PFSK-1 (cell line): ENCODE results near the gene PAX8.

Experiments used
- FOXP2 ChIP-seq: optimal IDR thresholded peaks from 2 replicates; pipeline ENCODE3; 2011; ENCODE audit warnings: borderline replicate concordance, control low read depth, inconsistent platforms; ENCODE audit not compliant: insufficient read depth; ENCODE audit errors: extremely low read length, extremely low read depth
- POLR2AphosphoS5 ChIP-seq: IDR thresholded peaks from 2 replicates; pipeline ENCODE4 v1.6.1; 2012; ENCODE audit warnings: low read depth, mild to moderate bottlenecking, control low read depth, low read length, moderate library complexity
- SIN3A ChIP-seq: IDR thresholded peaks from 2 replicates; pipeline ENCODE4 v1.6.1; 2012; ENCODE audit warnings: mild to moderate bottlenecking, low read length, moderate library complexity, borderline replicate concordance; ENCODE audit not compliant: insufficient read depth
- TAF1 ChIP-seq: IDR thresholded peaks from 2 replicates; pipeline ENCODE4 v1.6.1; 2012; ENCODE audit warnings: low read length, control low read depth, borderline replicate concordance; ENCODE audit not compliant: insufficient read depth
- TF ChIP-seq, protein P1 (sequence below), 2 experiments: IDR thresholded peaks; 2 replicates each; pipeline versions ENCODE4 v1.6.1 to v1.8.0; 2011 to 2012; ENCODE audit warnings: low read depth in 2 of 2, low read length in 2 of 2, control low read depth in 1 of 2, inconsistent platforms in 1 of 2, mild to moderate bottlenecking in 1 of 2, moderate library complexity in 1 of 2; ENCODE audit not compliant: insufficient read depth in 1 of 2

DNA sequence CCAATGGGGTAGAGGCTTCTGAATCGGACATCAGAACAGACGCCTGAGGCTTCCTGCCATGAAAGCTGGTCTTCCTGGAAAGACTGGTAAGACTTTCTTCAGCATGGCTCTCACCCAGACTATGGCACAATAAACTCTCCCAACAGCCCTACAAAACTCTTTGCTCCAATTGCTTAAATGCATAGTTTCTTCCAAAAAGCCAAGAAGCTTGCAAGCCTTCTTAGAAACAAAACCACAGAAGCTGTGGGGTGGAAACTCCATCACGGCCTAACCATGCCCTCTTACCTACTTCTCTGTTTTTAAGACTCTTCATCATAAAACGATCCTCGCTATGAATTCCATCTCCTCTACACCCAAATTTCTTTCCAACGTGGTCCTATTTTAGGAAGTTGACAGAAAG, 48.2 kb downstream of the PAX8 start:
- no peak for TF ChIP-seq POLR2AphosphoS5
- TF ChIP-seq TAF1, result no peak
- TF ChIP-seq FOXP2, result no peak
- TF ChIP-seq, protein P1, sequence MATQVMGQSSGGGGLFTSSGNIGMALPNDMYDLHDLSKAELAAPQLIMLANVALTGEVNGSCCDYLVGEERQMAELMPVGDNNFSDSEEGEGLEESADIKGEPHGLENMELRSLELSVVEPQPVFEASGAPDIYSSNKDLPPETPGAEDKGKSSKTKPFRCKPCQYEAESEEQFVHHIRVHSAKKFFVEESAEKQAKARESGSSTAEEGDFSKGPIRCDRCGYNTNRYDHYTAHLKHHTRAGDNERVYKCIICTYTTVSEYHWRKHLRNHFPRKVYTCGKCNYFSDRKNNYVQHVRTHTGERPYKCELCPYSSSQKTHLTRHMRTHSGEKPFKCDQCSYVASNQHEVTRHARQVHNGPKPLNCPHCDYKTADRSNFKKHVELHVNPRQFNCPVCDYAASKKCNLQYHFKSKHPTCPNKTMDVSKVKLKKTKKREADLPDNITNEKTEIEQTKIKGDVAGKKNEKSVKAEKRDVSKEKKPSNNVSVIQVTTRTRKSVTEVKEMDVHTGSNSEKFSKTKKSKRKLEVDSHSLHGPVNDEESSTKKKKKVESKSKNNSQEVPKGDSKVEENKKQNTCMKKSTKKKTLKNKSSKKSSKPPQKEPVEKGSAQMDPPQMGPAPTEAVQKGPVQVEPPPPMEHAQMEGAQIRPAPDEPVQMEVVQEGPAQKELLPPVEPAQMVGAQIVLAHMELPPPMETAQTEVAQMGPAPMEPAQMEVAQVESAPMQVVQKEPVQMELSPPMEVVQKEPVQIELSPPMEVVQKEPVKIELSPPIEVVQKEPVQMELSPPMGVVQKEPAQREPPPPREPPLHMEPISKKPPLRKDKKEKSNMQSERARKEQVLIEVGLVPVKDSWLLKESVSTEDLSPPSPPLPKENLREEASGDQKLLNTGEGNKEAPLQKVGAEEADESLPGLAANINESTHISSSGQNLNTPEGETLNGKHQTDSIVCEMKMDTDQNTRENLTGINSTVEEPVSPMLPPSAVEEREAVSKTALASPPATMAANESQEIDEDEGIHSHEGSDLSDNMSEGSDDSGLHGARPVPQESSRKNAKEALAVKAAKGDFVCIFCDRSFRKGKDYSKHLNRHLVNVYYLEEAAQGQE (IDR thresholded peaks at IDR 0.05; ENCODE audit: insufficient read depth in 1 of 2, low read depth in 2 of 2, low read length in 2 of 2), result no peak
- TF ChIP-seq SIN3A, result no peak
